Stromal cell of bone marrow (primary cell): ENCODE measurements around the gene PLPPR2.
"Not testable (repeated sequence)": the region's sequence is repeated elsewhere in the genome, so short reads cannot be mapped to it uniquely, and the experiment has no call there.

Source experiments
- DNase-seq: peaks from one replicate; pipeline ENCODE4 v3.0.0-alpha.2; 2012; ENCODE audit warnings: low read depth

The PLPPR2 gene, protein sequence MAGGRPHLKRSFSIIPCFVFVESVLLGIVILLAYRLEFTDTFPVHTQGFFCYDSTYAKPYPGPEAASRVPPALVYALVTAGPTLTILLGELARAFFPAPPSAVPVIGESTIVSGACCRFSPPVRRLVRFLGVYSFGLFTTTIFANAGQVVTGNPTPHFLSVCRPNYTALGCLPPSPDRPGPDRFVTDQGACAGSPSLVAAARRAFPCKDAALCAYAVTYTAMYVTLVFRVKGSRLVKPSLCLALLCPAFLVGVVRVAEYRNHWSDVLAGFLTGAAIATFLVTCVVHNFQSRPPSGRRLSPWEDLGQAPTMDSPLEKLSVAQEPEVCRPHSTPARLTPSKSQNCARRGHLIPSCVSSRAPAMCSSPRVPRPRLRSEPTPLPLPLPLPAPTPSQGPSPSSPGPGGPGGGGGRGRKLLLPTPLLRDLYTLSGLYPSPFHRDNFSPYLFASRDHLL

DNA sequence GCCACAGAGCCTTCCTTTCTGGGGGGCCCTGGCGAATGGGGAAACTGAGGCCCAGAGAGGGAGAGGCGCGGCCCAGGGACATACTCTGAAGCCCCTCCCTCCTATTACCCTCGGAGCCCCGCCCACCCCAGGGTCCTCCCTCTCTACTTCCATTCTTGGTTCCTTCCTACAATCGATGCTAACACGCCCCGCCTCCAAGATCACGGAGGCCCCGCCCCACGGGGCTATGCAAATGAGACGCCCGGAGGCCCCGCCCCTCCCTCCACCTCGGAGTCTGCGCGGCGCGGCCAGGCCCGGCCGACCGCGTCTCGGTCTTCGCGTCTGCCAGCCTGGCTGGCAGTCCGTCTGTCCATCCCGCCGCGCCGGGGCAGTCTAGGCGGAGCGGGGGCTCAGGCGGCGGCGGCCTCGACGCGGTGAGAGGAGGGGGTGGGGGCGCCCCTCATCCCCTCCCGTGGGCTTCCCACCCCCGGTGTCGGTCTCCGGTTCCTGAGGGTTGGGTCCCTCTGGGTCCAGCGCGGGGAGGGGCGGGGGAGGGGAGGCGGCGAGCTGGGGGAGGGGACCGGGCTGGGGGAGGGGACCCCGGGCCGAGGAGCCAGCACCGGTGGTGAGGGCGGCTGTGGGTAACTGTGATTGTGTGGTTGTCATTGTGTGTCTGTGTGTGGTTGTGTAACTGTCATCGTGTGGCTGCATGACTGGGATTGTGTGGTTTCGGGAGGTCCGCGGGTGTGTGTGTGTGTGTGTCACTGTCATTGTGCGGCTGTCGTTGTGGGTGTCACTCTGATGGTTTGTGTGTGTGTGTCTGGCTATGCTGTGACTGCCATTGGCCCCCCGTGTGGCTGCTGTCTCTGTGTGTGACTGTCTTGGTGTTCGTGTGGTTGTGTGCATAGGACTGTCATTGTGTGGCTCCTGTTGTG, at the start of gene PLPPR2:
PLPPR2 (plus strand) TSS at position 273 of the 914 bp plus-strand sequence. CDS start 2,242 bp downstream, outside the sequence.
- DNase-seq = peak; percentile 80

- no peak for DNase-seq
These were observed 48.9 kb upstream of the PLPPR2 start for GRCh38 chr19:11306337-11306736.

GRCh38 chr19:11320278-11320995, 34.8 kb upstream of the PLPPR2 start:
- DNase-seq = not testable (repeated sequence)

- no peak for DNase-seq
These were observed 33.8 kb upstream of the PLPPR2 start for GRCh38 chr19:11321191-11322126.

DNA sequence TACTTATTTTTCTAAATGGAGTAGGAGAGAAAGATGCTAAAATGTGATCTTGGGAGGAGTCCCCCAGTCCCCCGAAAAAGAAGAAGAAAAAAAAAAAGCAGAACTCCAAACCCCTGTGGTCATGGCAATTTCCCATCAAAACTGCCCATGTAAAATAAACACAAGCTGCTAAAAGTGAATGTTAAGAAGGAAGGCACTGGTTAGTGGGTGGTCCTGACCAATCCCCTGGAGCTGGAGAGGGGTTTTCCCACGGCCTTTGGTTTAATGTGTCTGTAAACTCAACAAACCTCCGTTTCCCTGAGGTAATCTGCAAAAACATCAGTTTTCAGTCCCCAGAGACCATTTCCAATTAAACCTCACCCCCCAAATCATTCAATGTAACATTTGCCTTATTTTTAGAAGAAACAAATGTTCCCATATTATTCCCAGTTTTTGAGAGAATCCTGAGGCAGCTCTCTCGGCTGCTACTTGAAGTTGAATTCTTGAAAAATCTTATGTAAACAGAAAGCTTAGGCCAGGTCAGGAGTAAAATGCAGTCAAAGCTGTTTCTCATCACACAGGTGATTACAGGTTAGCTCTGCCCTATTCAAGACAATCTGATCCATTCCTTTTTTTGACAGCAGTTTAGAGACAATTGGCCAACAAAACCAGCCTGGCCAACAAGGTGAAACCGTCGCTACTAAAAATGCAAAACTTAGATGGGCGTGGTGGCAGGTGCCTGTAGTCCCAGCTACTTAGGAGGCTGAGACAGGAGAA, 32.8 kb upstream of the PLPPR2 start:
- no peak for DNase-seq

GRCh38 chr19:11323601-11324078, 31.6 kb upstream of the PLPPR2 start:
- no peak for DNase-seq

DNA sequence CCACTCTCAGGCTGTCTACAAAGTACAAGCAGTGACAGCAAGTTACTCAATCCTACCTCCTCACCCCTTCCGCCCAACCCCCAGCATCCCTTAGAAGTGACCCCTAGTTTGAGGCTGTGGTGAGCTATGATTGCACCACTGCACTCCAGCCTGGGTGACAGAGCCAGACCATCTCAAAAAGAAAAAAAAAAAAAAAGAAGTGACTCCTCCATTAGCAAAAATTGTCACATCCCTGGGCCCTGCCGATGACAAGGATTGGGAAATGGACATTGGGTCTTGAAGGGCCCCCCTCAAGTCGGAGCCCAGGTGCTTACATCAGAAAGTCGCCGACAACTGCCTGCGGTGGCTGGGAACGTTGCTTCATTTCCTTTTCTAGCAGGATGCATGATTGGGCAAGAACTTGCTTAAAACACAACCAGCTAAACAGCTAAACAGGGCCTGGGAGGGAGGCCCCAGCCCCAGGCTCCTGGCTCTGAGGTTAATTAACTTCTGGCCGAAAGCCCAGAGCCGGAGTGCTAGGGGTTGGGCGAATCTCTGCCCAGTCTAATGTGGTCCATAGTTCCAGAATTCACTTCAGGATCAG, 31.1 kb upstream of the PLPPR2 start:
- DNase-seq = peak; percentile 87

- no peak for DNase-seq
These were observed 30.4 kb upstream of the PLPPR2 start for GRCh38 chr19:11324748-11325389.

DNA sequence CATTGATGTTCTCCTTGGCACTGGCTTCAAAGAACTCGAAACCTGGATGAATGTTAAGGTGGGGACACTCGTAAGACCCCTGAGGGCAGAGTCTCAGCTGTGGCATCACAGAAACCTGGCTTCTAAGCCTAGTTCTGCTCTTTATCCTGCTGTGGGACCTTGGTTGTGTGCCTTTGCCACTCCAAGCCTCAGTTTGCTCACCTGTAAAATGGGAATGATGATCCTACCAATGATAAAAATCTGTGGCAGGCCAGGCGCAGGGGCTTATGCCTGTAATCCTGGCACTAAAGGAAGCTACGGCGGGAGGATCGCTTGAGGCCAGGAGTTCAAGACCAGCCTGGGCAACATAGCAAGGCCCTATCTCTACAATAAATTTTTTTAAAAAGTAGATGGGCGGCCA, 29.7 kb upstream of the PLPPR2 start:
- no peak for DNase-seq

- no peak for DNase-seq
These were observed 25.1 kb upstream of the PLPPR2 start for GRCh38 chr19:11330127-11330526.

DNA sequence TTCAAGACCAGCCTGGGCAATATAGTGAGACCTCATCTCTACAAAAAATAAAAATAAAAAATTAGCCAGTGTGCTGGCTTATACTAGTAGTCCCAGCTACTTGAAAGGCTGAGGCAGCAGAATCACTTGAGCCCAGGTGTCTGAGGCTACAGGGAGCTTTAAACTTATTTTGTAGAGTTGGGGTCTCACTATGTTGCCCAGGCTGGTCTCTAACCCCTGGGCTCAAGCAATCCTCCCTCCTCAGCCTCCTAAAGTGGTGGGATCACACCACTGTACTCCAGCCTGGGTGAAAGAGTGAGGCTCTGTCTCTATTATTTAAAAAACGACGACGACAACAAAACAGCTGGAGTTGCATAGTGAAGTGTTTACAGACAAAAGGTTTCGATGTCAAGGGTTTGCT, 23.7 kb upstream of the PLPPR2 start:
- no peak for DNase-seq

DNA sequence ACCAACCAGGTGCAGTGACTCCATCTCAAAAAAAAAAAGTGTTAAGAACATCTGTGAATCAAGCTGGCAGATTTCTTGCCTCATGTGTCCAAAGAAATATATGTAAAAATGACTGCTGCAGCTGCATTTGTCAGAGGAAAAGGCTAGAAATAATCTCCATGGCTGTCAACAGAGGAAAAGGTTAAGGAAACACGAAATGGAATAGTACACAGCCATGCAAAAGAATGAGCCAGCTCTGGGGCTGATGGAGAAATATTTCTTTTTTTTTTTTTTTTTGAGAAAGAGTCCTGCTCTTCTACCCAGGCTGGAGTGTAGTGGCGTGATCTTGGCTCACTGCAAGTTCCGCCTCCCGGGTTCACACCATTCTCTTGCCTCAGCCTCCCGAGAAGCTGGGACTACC, 22.4 kb upstream of the PLPPR2 start:
- DNase-seq = no peak

- not testable (repeated sequence) for DNase-seq
These were observed 21.4 kb upstream of the PLPPR2 start for GRCh38 chr19:11333838-11334237.

DNA sequence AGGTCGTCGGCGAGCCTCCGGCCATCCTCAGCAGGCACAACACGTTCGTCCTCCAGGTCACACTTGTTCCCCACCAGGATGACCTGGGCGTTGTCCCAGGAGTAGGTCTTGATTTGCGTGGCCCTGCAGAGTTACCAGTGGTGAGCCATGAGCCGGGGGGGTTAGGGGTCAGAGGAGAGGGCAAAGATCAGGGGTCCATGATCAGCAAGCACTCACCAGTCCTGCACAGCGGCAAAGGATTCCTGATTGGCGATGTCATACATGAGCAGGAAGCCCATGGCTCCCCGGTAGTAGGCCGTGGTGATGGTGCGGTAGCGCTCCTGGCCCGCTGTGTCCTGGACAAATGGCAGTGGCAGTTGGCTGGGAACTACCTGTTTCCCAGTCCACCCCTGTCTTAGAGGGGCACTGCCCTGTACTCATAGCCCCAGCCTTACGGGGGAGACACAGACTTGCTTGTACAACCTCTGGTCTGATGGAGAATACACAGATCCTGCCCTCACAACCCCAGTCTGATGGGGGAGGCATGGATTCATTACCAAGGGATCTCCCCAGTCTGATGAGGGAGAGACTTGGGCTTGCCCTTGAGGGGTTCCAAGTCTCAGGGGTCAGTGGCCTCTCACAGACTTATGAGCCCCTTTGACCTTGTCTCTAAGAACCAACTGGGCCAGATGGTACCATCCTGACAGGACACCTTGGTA, 19.6 kb upstream of the PLPPR2 start:
- DNase-seq = no peak

DNA sequence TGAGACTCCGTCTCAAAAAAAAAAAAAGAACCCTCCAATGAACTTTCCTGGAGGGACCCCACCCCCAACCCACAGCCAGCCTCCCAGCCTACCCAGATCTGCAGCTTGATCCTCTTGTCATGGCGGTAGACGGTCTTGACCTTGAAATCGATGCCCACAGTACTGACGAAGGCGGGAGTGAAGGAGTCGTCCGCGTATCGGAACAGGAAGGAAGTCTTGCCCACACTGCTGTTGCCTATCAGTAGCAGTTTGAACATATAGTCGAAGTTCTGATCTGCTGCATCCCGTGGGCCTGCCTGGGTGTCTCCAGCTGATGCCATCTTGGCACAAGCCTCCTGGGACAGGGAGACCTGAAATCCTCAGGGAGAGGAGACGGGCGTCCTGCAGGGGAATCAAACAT, 18.2 kb upstream of the PLPPR2 start:
- DNase-seq = no peak

DNA sequence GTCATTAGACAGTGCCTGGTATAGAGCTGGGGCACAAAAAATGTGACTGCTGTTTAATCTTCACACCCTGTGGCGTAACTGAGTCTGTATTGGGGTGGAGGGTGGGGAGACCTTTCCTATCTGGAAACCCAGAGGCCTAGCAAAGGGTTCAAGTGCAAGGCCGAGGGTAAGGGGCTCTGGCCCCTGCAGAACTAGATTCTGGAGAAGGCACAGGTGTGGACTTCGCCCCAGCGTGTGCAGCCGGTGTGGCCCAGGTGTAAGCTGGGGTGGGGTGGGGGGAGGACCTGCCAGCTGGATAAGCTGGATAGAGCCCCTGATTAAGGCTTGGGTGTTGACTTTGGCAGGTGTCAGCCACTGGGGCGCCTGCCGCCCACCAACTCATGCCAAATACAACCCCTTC, 17.1 kb upstream of the PLPPR2 start:
- DNase-seq = no peak

DNA sequence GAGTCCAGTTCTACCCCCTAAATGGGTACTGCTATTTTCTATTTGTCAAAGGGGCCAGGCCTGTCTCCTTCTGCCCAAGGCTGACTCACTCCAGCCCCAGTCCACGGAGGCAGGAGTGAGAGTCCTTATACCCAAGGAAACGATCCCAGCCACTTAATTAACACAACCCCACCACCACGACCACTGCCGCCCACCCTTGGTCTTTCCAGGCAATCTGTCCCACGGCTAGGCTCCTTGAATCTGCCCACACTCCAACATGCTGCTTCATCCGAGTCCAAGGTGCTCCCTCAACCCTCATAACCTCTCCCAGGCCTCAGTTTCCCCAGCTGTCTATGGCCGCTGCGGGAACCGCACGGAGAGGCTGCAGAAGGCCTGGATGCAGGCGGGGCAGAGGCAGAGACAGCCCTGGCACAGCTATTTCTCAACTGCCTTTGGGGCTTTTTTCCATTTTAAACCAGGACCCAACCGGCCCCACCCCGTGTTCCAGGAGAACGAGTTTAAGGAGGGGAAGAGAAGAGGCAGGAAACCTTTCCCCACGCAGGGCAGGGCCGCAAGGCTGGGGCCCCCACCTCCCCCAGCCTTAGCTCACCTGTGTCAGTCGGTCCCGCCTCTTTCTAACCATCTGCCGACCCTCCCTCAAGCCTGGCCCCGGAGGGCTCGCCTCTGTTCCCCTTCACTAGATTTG, 16.5 kb upstream of the PLPPR2 start:
- DNase-seq = no peak
